WTC11 (cell line): ENCODE measurements around the gene GSDMA. TPM values are rescaled to one million over a fixed set of nuclear protein-coding genes. Genes with fewer than 3 reads are reported as not detected.
A peak's percentile ranks its signal among the peaks of the same experiment; 100 is the strongest.

Experiments used
- ATAC-seq: fragments of 200-7000 bp; cut with Tn5 transposase; 2 replicates; pipeline ENCODE4 v1.10.0; 2021; ENCODE audit warnings: mild to moderate bottlenecking, moderate library complexity
- CTCF ChIA-PET: fragments of 300-600 bp; sonication (Branson Sonifier 250); formaldehyde crosslinking; loops from one replicate; lab custom pipeline; 2021; ENCODE audit warnings: antibody characterized with exemption; lab: Charles Lee
- POLR2A ChIA-PET: fragments of 350-600 bp; sonication (Branson Sonifier 250); formaldehyde crosslinking; loops from one replicate; lab custom pipeline; 2021; ENCODE audit warnings: antibody characterized with exemption; lab: Charles Lee
- DNase-seq: peaks from one replicate; pipeline ENCODE4 v3.0.0; 2021; ENCODE audit warnings: low spot score
- H3K27ac Mint-ChIP-seq: 2 replicates; pipeline ENCODE4 v1.8.0; 2021; ENCODE audit warnings: mixed read lengths
- H3K27me3 Mint-ChIP-seq: 2 replicates; pipeline ENCODE4 v1.8.0; 2021; ENCODE audit warnings: low read depth, mild to moderate bottlenecking, moderate library complexity, mixed read lengths
- H3K36me3 Mint-ChIP-seq: 2 replicates; pipeline ENCODE4 v1.8.0; 2021; ENCODE audit warnings: mixed read lengths
- H3K4me1 Mint-ChIP-seq: 2 replicates; pipeline ENCODE4 v1.8.0; 2022; ENCODE audit warnings: mixed read lengths
- H3K4me3 Mint-ChIP-seq: 2 replicates; pipeline ENCODE4 v1.8.0; 2021; ENCODE audit warnings: mild to moderate bottlenecking, moderate library complexity, mixed read lengths
- H3K9me3 Mint-ChIP-seq: 2 replicates; pipeline ENCODE4 v1.8.0; 2021; ENCODE audit warnings: mixed read lengths
- FOXJ3 ChIP-seq: sonication (generic); formaldehyde crosslinking; IDR thresholded peaks from 2 replicates; pipeline ENCODE4 v1.9.0; 2021; ENCODE audit warnings: missing genetic modification reagents, mild to moderate bottlenecking, borderline replicate concordance
- GABPB1 ChIP-seq: sonication (generic); formaldehyde crosslinking; IDR thresholded peaks from 2 replicates; pipeline ENCODE4 v1.8.1; 2023; ENCODE audit warnings: mild to moderate bottlenecking, missing genetic modification reagents
- GTF2I ChIP-seq: fragments of 250-450 bp; sonication (Bioruptor Pico); conservative IDR thresholded peaks from 2 replicates; pipeline ENCODE4 v1.4.0; 2021; ENCODE audit warnings: mild to moderate bottlenecking
- HMGA2 ChIP-seq: fragments of 250-450 bp; sonication (Bioruptor Pico); IDR thresholded peaks from 2 replicates; pipeline ENCODE4 v1.4.0; 2021; ENCODE audit warnings: mild to moderate bottlenecking, moderate library complexity
- IRF2 ChIP-seq: sonication (generic); formaldehyde crosslinking; IDR thresholded peaks from 2 replicates; pipeline ENCODE4 v1.8.0; 2022; ENCODE audit warnings: low read depth, missing genetic modification reagents, borderline replicate concordance
- NR1H2 ChIP-seq: sonication (generic); formaldehyde crosslinking; IDR thresholded peaks from 2 replicates; pipeline ENCODE4 v1.9.0; 2021; ENCODE audit warnings: mild to moderate bottlenecking, moderate library complexity, missing genetic modification reagents
- SMAD3 ChIP-seq: sonication (generic); formaldehyde crosslinking; IDR thresholded peaks from 2 replicates; pipeline ENCODE4 v1.8.0; 2022; ENCODE audit warnings: missing genetic modification reagents, mild to moderate bottlenecking, borderline replicate concordance
- SMAD4 ChIP-seq: sonication (generic); formaldehyde crosslinking; IDR thresholded peaks from 2 replicates; pipeline ENCODE4 v1.8.0; 2022; ENCODE audit warnings: mild to moderate bottlenecking, missing genetic modification reagents
- ZNF416 ChIP-seq: fragments of 250-450 bp; sonication (Bioruptor Pico); IDR thresholded peaks from 2 replicates; pipeline ENCODE4 v1.9.0; 2021; ENCODE audit warnings: mild to moderate bottlenecking, inconsistent platforms
- total RNA-seq: library from RNA; stranded (reverse); gene quantifications from 3 replicates; pipeline ENCODE4 v1.2.3, GENCODE V29; 2021
- TF ChIP-seq, protein P1 (sequence below): sonication (generic); formaldehyde crosslinking; IDR thresholded peaks from 2 replicates; pipeline ENCODE4 v1.8.0; 2023; ENCODE audit warnings: mild to moderate bottlenecking, missing genetic modification reagents
- TF ChIP-seq, protein P2 (sequence below): sonication (generic); formaldehyde crosslinking; IDR thresholded peaks from 2 replicates; pipeline ENCODE4 v1.8.1; 2023; ENCODE audit warnings: mild to moderate bottlenecking, missing genetic modification reagents, moderate library complexity
- TF ChIP-seq, protein P3 (sequence below): fragments of 200-600 bp; IDR thresholded peaks from 2 replicates; pipeline ENCODE4 v1.8.0; 2022; ENCODE audit warnings: antibody characterized with exemption
- TF ChIP-seq, protein P4 (sequence below): fragments of 250-450 bp; sonication (Bioruptor Pico); IDR thresholded peaks from 2 replicates; pipeline ENCODE4 v1.9.0; 2021; ENCODE audit warnings: moderate library complexity, mild to moderate bottlenecking, inconsistent platforms, borderline replicate concordance
- TF ChIP-seq, protein P5 (sequence below): fragments of 250-450 bp; sonication (Bioruptor Pico); IDR thresholded peaks from 2 replicates; pipeline ENCODE4 v1.9.0; 2021; ENCODE audit warnings: mild to moderate bottlenecking

The GSDMA gene
- total RNA-seq, 1 experiment from 2014 or later: not detected

DNA sequence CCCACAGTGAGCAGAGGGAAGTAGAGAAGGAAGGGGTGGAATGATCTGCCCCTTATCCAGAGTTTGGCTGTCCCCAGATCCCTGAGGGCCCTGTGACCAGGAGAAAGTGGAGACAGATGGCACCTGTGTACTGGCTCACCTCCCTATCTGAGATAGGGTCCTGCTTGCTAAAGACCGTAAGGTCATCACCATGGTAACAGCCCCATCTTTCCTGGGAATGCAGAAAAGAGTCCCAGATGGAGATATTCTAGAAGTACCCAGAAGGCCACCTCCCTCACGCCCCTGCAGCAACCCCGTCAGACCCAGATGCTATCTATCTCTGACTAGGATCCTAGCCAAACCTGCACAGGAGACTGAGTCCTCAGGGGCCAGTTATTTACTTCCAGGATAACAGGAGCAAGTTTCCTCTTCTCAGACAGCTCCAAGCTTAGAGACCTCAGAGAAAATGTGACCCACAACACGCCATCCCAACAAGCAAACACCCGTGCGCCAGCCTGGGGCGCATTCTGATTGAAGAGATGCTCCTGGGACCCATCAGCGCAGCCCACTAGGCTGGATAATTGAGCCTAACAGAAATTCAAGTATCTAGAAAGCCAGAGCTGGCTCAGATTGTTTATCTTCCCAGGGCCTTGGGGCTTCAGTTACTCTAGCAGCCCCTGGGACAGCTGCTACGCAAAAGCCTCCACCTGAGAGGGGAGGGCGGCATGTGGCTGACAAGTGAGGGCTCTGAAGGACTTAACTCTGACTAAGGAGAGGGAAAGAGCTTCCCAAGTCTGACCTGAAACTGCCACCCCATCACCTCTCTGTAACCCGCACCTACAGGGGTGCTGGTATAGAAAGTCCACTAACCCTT, 37.3 kb upstream of the GSDMA start:
- no peak for ATAC-seq
- TF ChIP-seq, protein P1, sequence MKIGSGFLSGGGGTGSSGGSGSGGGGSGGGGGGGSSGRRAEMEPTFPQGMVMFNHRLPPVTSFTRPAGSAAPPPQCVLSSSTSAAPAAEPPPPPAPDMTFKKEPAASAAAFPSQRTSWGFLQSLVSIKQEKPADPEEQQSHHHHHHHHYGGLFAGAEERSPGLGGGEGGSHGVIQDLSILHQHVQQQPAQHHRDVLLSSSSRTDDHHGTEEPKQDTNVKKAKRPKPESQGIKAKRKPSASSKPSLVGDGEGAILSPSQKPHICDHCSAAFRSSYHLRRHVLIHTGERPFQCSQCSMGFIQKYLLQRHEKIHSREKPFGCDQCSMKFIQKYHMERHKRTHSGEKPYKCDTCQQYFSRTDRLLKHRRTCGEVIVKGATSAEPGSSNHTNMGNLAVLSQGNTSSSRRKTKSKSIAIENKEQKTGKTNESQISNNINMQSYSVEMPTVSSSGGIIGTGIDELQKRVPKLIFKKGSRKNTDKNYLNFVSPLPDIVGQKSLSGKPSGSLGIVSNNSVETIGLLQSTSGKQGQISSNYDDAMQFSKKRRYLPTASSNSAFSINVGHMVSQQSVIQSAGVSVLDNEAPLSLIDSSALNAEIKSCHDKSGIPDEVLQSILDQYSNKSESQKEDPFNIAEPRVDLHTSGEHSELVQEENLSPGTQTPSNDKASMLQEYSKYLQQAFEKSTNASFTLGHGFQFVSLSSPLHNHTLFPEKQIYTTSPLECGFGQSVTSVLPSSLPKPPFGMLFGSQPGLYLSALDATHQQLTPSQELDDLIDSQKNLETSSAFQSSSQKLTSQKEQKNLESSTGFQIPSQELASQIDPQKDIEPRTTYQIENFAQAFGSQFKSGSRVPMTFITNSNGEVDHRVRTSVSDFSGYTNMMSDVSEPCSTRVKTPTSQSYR: no peak
- no peak for TF ChIP-seq FOXJ3 (CRISPR knock-in tag)
- TF ChIP-seq NR1H2: no peak
- TF ChIP-seq, protein P2, sequence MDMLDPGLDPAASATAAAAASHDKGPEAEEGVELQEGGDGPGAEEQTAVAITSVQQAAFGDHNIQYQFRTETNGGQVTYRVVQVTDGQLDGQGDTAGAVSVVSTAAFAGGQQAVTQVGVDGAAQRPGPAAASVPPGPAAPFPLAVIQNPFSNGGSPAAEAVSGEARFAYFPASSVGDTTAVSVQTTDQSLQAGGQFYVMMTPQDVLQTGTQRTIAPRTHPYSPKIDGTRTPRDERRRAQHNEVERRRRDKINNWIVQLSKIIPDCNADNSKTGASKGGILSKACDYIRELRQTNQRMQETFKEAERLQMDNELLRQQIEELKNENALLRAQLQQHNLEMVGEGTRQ: no peak
- TF ChIP-seq, protein P3, sequence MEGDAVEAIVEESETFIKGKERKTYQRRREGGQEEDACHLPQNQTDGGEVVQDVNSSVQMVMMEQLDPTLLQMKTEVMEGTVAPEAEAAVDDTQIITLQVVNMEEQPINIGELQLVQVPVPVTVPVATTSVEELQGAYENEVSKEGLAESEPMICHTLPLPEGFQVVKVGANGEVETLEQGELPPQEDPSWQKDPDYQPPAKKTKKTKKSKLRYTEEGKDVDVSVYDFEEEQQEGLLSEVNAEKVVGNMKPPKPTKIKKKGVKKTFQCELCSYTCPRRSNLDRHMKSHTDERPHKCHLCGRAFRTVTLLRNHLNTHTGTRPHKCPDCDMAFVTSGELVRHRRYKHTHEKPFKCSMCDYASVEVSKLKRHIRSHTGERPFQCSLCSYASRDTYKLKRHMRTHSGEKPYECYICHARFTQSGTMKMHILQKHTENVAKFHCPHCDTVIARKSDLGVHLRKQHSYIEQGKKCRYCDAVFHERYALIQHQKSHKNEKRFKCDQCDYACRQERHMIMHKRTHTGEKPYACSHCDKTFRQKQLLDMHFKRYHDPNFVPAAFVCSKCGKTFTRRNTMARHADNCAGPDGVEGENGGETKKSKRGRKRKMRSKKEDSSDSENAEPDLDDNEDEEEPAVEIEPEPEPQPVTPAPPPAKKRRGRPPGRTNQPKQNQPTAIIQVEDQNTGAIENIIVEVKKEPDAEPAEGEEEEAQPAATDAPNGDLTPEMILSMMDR: no peak
- no peak for TF ChIP-seq ZNF416 (CRISPR knock-in tag)
- no peak for TF ChIP-seq GTF2I (CRISPR knock-in tag)
- no peak for TF ChIP-seq SMAD3
- TF ChIP-seq, protein P4, sequence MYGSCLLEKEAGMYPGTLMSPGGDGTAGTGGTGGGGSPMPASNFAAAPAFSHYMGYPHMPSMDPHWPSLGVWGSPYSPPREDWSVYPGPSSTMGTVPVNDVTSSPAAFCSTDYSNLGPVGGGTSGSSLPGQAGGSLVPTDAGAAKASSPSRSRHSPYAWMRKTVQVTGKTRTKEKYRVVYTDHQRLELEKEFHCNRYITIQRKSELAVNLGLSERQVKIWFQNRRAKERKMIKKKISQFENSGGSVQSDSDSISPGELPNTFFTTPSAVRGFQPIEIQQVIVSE (CRISPR knock-in tag): no peak
- TF ChIP-seq SMAD4: no peak
- TF ChIP-seq, protein P5, sequence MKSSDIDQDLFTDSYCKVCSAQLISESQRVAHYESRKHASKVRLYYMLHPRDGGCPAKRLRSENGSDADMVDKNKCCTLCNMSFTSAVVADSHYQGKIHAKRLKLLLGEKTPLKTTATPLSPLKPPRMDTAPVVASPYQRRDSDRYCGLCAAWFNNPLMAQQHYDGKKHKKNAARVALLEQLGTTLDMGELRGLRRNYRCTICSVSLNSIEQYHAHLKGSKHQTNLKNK: no peak
- ChIA-PET POLR2A (interaction anchor here (1.2 kb wide), 1 partner anchor 28 kb away, joined by 4 read pairs; no protein-coding TSS in a partner anchor), CTCF (interaction anchor here (1.0 to 2.4 kb wide), 2 partner anchors 33 to 55 kb away, joined by 4 to 8 read pairs; partner anchors contain the start of gene PSMD3)
- no peaks in the 10 kb centered on the region for H3K9me3 Mint-ChIP-seq
- no peak overlapping the region; the same call in 1 of the 2 replicates for H3K27ac Mint-ChIP-seq
- peaks cover 13% of the 10 kb centered on the region for H3K36me3 Mint-ChIP-seq
- peaks cover 38% of the 10 kb centered on the region for H3K4me1 Mint-ChIP-seq
- H3K27me3 Mint-ChIP-seq: peaks cover 4% of the 10 kb centered on the region; the same call in 1 of the 2 replicates
- H3K4me3 Mint-ChIP-seq: peak overlapping the region; percentile 82
- DNase-seq: no peak

DNA sequence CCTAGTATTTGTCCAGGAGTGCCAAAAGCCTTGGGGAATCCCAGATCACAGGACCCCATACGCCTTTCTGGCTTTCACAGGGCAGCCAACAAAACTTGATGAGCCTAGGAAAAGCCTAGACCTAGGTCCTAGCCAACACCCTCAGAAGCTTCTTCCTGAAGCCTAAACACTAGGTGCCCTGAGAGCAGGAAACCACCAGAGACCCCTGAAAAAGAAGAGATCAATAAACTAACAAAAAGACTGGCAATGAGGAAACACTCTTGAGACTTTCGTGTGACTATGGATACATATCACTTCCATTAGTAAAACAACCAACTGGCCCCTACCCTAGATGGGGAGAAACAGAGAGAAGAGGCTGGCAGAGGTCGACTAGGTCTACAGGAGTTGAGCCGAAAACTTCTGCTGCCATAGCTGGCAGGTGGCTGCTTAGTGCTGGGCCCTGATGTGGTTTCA, 36.6 kb upstream of the GSDMA start:
- peaks cover 4% of the 10 kb centered on the region; the same call in 1 of the 2 replicates for H3K27me3 Mint-ChIP-seq
- H3K36me3 Mint-ChIP-seq: peaks cover 13% of the 10 kb centered on the region
- H3K4me1 Mint-ChIP-seq: peaks cover 38% of the 10 kb centered on the region
- ChIA-PET POLR2A (interaction anchor here (0.5 to 1.9 kb wide), 3 partner anchors 27 to 54 kb away, joined by 3 to 6 read pairs (median 4); partner anchors contain the start of gene PSMD3), CTCF (interaction anchor here (1.0 to 2.4 kb wide), 2 partner anchors 33 to 54 kb away, joined by 4 to 8 read pairs; partner anchors contain the start of gene PSMD3)
- peak overlapping the region; percentile 82 for H3K4me3 Mint-ChIP-seq
- TF ChIP-seq GABPB1 (no peak), HMGA2 (CRISPR knock-in tag) (no peak), IRF2 (CRISPR knock-in tag) (no peak)
- no peak for ATAC-seq
- DNase-seq: no peak
- no peaks in the 10 kb centered on the region for H3K9me3 Mint-ChIP-seq
- no peak overlapping the region for H3K27ac Mint-ChIP-seq
